ENCODE data around the gene GHRHR.

The GHRHR gene

DNA sequence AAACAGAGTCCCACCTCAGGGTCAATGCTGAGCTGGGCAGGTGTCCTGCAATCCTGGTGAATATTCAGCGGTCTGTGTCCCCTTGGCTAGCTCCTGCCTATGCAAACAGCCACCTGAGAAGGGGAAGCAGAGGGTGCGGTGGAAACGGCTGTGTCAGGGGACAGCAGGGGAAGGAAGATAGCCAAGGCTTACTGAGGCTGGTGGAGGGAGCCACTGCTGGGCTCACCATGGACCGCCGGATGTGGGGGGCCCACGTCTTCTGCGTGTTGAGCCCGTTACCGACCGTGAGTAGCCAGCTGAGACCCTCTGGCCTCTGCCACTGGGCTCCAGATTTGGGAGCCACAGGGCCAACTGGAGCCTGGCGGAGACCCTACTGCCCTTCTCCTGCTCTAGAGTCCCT, at the start of gene GHRHR:
Gene GHRHR (plus strand): TSS at position 112 of the 400 bp plus-strand sequence. CDS start 116 bp downstream, at position 228.
- DNase-seq = no peak

DNA sequence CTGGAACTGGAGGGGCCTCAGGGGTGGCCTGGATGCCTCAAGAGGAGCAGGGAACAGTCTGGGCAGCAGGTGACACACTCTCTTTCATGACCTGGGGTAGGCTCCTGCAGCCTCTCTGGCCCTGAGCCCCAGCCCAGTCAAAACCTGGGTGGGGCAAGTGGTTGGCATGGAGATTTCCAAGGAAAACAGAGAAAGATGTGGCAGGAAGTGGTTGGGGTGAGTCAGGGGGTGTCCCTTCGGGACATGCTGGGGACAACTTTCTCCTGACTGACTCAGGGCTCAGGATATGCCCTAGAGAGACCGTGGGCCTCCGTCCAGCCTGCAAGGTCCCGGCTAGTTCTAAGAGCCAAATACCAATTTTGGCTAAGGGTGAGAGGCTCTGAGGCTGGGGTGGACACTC, 49.2 kb upstream of the GHRHR start:
- no peak for DNase-seq

- no peak for DNase-seq
Measured at GRCh38 chr7:30915005-30915601, 48.6 kb upstream of the GHRHR start.

DNA sequence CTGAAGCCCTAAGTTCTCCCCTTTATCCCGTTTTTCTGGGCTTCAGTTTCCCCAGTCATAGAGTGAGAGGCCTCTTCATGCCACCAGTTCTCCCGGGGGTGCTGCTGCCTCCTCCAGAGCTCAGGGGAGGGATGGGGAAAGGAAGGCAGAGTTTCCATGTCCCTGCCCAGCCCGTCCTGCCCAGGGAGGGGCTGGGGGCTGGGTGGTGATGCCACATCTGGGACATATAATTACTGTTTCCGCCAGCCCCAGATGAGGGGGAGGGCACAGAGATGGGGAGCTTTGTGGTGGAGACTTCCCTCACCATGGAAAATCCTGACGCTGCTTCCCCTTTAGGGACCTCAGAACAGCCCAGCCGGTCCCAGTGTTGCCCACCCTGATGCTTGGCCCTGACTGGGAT, 48.0 kb upstream of the GHRHR start:
- DNase-seq = no peak

DNA sequence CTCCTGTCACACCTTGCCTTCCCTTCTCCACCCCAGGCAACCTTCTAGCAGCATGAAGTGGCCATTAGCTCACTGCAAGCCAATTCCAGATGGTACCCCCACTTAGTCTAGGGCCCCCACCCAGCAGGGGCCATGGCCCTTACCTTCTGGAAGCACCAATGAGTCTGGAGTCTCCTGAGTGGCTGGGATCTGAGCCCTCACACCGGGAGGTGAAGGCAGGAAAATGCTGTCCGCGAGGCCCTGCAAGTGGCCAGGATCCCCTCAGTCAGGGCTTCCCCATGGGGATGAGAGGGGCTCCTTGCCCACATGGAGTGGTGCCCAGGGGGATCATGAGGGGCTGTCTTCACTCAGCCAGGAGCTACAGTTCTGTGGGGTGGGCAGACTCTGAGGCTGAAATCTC, 47.5 kb upstream of the GHRHR start:
- DNase-seq = no peak

DNA sequence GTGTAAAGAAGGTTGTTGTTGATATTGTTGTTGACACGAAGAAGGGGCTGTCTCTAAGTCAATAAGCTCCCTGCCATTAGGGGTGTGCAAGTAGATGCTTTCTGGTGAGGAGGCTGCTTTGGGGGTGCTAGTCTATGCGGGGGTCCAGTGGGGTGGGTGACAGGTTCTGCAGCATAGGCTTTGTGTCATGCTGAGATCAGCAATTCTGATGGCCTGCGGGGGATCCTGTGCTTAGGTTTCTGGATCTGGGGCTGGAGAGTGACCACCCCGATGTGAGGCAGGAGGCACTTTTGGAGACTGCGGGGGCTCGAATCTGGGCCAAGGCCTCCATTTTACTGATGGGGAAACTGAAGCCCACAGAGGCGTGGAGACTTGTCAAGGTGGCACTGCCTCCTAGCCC, 47.0 kb upstream of the GHRHR start:
- DNase-seq = no peak

GRCh38 chr7:30917216-30917893, 46.4 kb upstream of the GHRHR start:
- DNase-seq = no peak

- DNase-seq = no peak
Measured at GRCh38 chr7:30918676-30919075, 45.1 kb upstream of the GHRHR start.

GRCh38 chr7:30920021-30920583, 43.7 kb upstream of the GHRHR start:
- DNase-seq = no peak

DNA sequence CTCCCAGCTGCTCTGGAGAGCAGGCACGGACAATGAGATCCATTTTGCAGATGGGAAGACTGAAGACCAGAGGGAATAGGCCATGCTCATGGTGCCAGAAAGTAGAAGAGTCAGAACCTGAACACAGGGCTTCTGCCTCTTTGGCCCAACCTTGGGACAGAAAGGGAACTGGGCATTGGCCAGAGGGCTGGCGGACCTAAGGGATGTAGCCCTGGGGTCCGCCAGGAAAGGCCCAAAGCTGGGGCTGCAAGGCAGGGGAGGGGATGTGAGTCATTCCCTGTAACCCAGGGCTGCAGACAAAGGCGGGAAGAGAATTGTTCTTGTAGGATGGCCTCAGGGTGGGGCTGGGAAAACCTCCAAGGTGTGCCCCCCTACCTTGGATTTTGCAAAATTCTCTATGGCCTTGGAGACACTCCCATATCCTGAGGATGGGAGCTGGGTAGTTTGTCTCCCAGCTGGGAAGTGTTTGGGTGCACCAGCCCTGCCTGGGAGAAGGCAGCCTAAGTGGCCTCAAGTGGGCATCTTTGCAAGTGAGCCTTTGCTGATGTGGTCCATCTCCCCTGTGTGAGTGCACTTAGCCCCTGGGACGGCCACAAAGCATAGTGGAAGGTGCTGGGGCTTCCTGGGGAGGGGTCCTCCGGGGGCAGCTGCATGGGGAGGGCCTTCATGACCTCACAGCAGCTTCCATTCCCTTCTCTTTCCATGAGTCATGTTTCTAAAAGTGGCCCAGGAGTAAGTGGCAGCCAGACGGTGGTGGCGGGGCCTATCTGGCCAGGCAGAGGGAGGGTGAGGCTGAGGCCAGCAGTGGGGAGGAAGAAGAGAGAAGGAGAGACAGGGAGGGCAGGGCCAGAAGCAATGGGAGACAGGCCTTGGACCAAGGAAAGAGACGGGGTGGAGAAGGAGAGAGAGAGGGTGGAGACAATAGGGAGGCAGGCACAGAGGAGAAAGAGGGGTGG, 42.9 kb upstream of the GHRHR start:
- no peak for DNase-seq

- DNase-seq = no peak
Measured at GRCh38 chr7:30921540-30922401, 42.0 kb upstream of the GHRHR start.

- no peak for DNase-seq
Measured at GRCh38 chr7:30922596-30922995, 41.2 kb upstream of the GHRHR start.

DNA sequence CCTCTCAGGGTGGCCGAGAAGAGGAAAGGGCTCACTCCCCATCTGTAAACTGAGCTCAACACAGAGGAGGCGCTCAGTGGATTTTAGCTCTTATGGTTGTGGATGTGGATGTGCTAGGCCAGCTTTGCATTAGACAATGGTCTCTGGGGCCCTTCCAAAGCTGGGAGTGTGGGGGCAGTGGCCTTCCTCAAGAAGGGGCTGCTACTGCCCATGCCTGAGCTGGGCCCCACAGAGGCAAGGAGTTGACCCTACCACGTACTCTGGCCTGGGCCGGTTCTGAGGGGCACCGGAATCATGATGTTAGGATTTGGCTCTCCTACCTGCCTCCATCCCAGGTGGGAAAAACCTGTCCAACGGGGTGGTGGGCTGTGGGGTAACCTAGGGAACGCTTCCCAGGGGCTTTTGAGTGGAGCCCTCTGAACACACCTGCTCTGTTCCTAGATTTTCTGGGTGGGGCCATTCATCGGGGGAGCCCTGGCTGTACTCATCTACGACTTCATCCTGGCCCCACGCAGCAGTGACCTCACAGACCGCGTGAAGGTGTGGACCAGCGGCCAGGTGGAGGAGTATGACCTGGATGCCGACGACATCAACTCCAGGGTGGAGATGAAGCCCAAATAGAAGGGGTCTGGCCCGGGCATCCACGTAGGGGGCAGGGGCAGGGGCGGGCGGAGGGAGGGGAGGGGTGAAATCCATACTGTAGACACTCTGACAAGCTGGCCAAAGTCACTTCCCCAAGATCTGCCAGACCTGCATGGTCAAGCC, 40.6 kb upstream of the GHRHR start:
- DNase-seq = no peak

DNA sequence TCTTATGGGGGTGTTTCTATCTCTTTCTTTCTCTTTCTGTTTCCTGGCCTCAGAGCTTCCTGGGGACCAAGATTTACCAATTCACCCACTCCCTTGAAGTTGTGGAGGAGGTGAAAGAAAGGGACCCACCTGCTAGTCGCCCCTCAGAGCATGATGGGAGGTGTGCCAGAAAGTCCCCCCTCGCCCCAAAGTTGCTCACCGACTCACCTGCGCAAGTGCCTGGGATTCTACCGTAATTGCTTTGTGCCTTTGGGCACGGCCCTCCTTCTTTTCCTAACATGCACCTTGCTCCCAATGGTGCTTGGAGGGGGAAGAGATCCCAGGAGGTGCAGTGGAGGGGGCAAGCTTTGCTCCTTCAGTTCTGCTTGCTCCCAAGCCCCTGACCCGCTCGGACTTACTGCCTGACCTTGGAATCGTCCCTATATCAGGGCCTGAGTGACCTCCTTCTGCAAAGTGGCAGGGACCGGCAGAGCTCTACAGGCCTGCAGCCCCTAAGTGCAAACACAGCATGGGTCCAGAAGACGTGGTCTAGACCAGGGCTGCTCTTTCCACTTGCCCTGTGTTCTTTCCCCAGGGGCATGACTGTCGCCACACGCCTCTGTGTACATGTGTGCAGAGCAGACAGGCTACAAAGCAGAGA, 39.9 kb upstream of the GHRHR start:
- DNase-seq = no peak

DNA sequence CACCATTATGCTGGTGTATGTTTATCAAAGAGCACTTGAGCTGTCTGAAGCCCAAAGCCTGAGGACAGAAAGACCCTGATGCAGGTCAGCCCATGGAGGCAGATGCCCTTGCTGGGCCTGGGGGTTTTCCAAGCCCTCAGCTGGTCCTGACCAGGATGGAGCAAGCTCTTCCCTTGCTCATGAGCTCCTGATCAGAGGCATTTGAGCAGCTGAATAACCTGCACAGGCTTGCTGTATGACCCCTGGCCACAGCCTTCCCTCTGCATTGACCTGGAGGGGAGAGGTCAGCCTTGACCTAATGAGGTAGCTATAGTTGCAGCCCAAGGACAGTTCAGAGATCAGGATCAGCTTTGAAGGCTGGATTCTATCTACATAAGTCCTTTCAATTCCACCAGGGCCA, 39.1 kb upstream of the GHRHR start:
- no peak for DNase-seq

DNA sequence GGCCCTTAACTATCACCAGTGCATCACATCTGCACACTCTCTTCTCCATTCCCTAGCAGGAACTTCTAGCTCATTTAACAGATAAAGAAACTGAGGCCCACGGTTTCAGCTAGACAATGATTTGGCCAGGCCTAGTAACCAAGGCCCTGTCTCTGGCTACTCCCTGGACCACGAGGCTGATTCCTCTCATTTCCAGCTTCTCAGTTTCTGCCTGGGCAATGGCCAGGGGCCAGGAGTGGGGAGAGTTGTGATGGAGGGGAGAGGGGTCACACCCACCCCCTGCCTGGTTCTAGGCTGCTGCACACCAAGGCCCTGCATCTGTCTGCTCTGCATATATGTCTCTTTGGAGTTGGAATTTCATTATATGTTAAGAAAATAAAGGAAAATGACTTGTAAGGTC, 38.6 kb upstream of the GHRHR start:
- no peak for DNase-seq

DNA sequence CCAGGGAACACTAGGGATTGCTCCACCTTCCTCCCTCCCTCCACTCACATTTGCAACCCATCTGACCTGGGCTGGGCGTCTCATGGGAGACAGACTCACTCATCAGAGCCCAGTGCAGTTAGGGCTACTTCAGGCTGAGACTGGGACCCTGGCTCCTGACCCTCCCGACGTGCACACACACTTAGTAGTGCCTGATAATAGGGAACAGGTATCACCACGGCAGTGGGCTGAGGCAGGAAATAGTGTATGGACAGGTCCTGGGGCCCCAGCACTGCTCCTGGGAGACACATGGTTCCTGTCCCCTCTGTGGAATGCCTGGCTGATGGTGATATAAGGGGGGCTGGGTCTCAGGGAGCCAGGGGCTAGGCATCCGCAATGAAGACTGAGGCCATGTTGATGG, 37.8 kb upstream of the GHRHR start:
- DNase-seq = no peak

GRCh38 chr7:30926313-30926712, 37.4 kb upstream of the GHRHR start:
- DNase-seq = no peak

DNA sequence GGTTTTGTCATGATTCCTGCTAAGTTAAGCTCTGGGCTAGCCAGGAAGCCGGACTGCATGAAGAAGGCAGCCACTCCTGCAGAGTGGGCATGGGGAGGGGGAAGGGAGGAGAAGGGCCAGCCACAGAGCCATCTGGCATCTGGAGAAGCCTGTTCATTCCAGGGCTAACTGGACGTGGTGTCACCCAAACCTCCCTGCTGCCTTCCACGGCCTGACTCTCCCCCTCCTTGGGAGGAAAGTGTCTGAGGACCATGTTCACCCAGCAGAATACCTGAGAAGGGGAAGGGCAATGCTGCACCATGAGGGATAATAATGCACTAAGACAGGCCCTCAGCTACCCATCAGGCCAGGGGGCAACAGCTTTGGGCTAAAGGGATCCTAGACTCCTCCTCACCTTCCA, 36.7 kb upstream of the GHRHR start:
- DNase-seq = no peak

- no peak for DNase-seq
Measured at GRCh38 chr7:30927559-30927958, 36.2 kb upstream of the GHRHR start.

GRCh38 chr7:30928254-30928872, 35.4 kb upstream of the GHRHR start:
- DNase-seq = no peak

Measured in NCI-H1105 treated with DMSO at 0.1 percent for 48 hours (cell line).